H1 (cell line): ENCODE measurements around the gene PDE9A. TPM values are rescaled to one million over a fixed set of nuclear protein-coding genes. Genes with fewer than 3 reads are reported as not detected.

Experiments
- CHD1 ChIP-seq: IDR thresholded peaks from 2 replicates; pipeline ENCODE4 v1.6.1; 2012; ENCODE audit warnings: low read depth, low read length, improper control_type of control experiment
- CHD2 ChIP-seq: IDR thresholded peaks from 2 replicates; pipeline ENCODE4 v1.6.1; 2012; ENCODE audit warnings: low read length, improper control_type of control experiment
- CHD7 ChIP-seq: fragments of 300-600 bp; sonication (generic); IDR thresholded peaks from 2 replicates; pipeline ENCODE4 v1.7.1; 2012; ENCODE audit warnings: low read length, moderate library complexity, mild to moderate bottlenecking, inconsistent platforms; ENCODE audit not compliant: insufficient replicate concordance
- CTBP2 ChIP-seq: IDR thresholded peaks from 2 replicates; pipeline ENCODE4 v1.7.0; 2011; ENCODE audit warnings: borderline replicate concordance, mild to moderate bottlenecking, moderate library complexity, mixed read lengths, low read length; ENCODE audit not compliant: insufficient read depth, insufficient read length
- EZH2 ChIP-seq: fragments of 200-600 bp; sonication (generic); IDR thresholded peaks from 2 replicates; pipeline ENCODE4 v1.7.1; 2012; ENCODE audit warnings: low read depth, mild to moderate bottlenecking, moderate library complexity, low read length, inconsistent platforms; ENCODE audit not compliant: severe bottlenecking
- JUN ChIP-seq: IDR thresholded peaks from 2 replicates; pipeline ENCODE4 v1.6.1; 2011; ENCODE audit warnings: low read depth, mild to moderate bottlenecking, improper control_type of control experiment, low read length
- KDM4A ChIP-seq: IDR thresholded peaks from one replicate; pipeline ENCODE4 v1.7.1; 2012; ENCODE audit warnings: low read depth, mild to moderate bottlenecking, moderate library complexity, low read length, inconsistent platforms; ENCODE audit not compliant: severe bottlenecking
- MAX ChIP-seq: IDR thresholded peaks from 2 replicates; pipeline ENCODE4 v1.6.1; 2012; ENCODE audit warnings: inconsistent platforms
- TAF1 ChIP-seq: IDR thresholded peaks from 2 replicates; pipeline ENCODE4 v1.6.1; 2011; ENCODE audit warnings: mild to moderate bottlenecking, low read depth, low read length
- TAF7 ChIP-seq: optimal IDR thresholded peaks from 2 replicates; pipeline ENCODE3; 2011; ENCODE audit warnings: low read depth, mild to moderate bottlenecking, inconsistent platforms, low read length, moderate library complexity, borderline replicate concordance
- polyA plus RNA-seq, 7 experiments: library from polyadenylated mRNA; depleted of rRNA in 3 of 7; stranded (reverse) in 5 of 7; unstranded in 2 of 7; fragments of >200 nt in 5 of 7; fragments of 200-250 nt in 2 of 7; gene quantifications; 1 replicate in 5 of 7; 2 replicates in 1 of 7; 4 replicates in 1 of 7; pipeline versions ENCODE4 v1.2.1 to v1.2.3, GENCODE V29; 2011 to 2013; ENCODE audit warnings: missing spikeins in 2 of 7, mixed read lengths in 2 of 7
- total RNA-seq: library from RNA; stranded (reverse); fragmentation: NEBNext Ultra II Directional; extraction: Animal tissue kit (Norgen Biotek cat#: 25700); gene quantifications from 2 replicates; pipeline ENCODE4 v1.2.1, GENCODE V29; 2021

PDE9A gene
- total and polyA plus RNA-seq, 2 of the 8 experiments (the other 6 are each of a cell fraction or from before 2014, with no cell fraction given) = 39.2 to 45.9 TPM

GRCh38 chr21:42815217-42815616 lies 161.8 kb downstream of the PDE9A start (continued):
- TF ChIP-seq CHD7 = no peak
- TF ChIP-seq EZH2 = no peak
- TF ChIP-seq CHD1 = no peak
- no peak for TF ChIP-seq TAF1
- no peak for TF ChIP-seq CTBP2
- no peak for TF ChIP-seq TAF7
- TF ChIP-seq KDM4A = no peak
- no peak for TF ChIP-seq MAX
- TF ChIP-seq JUN = no peak
- TF ChIP-seq CHD2 = no peak
